Measurements from ENCODE around the gene CDK3.
"Not testable (repeated sequence)": the region's sequence is repeated elsewhere in the genome, so short reads cannot be mapped to it uniquely, and the experiment has no call there.

The CDK3 gene

GRCh38 chr17:75970011-75970523, 30.6 kb upstream of the CDK3 start:
- no peak for TF ChIP-seq CTCF (IDR thresholded peaks at IDR 0.05; ENCODE audit: low read depth, low read length, missing control alignments)
- DNase-seq (ENCODE audit: low read depth): no peak
- no peak overlapping the region for H3K4me3 ChIP-seq (ENCODE audit: low read depth, low read length)

- H3K4me3 ChIP-seq (ENCODE audit: low read depth, low read length): no peak overlapping the region
- no peak for DNase-seq (ENCODE audit: low read depth)
- no peak for TF ChIP-seq CTCF (IDR thresholded peaks at IDR 0.05; ENCODE audit: low read depth, low read length, missing control alignments)
These were observed 30.0 kb upstream of the CDK3 start for GRCh38 chr17:75970626-75971025.

- H3K4me3 ChIP-seq (ENCODE audit: low read depth, low read length); DNase-seq (ENCODE audit: low read depth): not testable (repeated sequence)
These were observed 25.5 kb upstream of the CDK3 start for GRCh38 chr17:75975187-75975586.

- DNase-seq (ENCODE audit: low read depth): no peak
- no peak overlapping the region for H3K4me3 ChIP-seq (ENCODE audit: low read depth, low read length)
- TF ChIP-seq CTCF (IDR thresholded peaks at IDR 0.05; ENCODE audit: low read depth, low read length, missing control alignments): no peak
These were observed 24.9 kb upstream of the CDK3 start for GRCh38 chr17:75975757-75976174.

GRCh38 chr17:75976175-75976848, 24.3 kb upstream of the CDK3 start:
- no peak overlapping the region for H3K4me3 ChIP-seq (ENCODE audit: low read depth, low read length)
- no peak for TF ChIP-seq CTCF (IDR thresholded peaks at IDR 0.05; ENCODE audit: low read depth, low read length, missing control alignments)
- DNase-seq (ENCODE audit: low read depth): no peak

GRCh38 chr17:75978938-75979704, 21.5 kb upstream of the CDK3 start, which contains the start of the genes ACOX1 and TEN1:
Gene ACOX1, minus strand, starts transcription at chr17:75979166. Its CDS starts 93 bp downstream, at chr17:75979073.
Gene TEN1, plus strand, starts transcription at chr17:75979240. Its CDS starts 6,953 bp downstream, at chr17:75986193.
- TF ChIP-seq CTCF (IDR thresholded peaks at IDR 0.05; ENCODE audit: low read depth, low read length, missing control alignments): peak; percentile 5
- peak within 1 kb of the TSS; percentile 93 for H3K4me3 ChIP-seq (ENCODE audit: low read depth, low read length)
- DNase-seq (ENCODE audit: low read depth): peak; percentile 91

- no peak for DNase-seq (ENCODE audit: low read depth)
- no peak for TF ChIP-seq CTCF (IDR thresholded peaks at IDR 0.05; ENCODE audit: low read depth, low read length, missing control alignments)
- peak overlapping the region; percentile 93 for H3K4me3 ChIP-seq (ENCODE audit: low read depth, low read length)
These were observed 20.9 kb upstream of the CDK3 start for GRCh38 chr17:75979705-75980187.

All from GM12864 (cell line).